Right lobe of liver (tissue), 4 donors: Measurements from ENCODE around the gene C16orf82.

Experiments
- CTCF ChIP-seq, 4 donors: fragments of 200-600 bp in 3 of 4; fragments of 450-650 bp in 1 of 4; IDR thresholded peaks; one replicate each; pipeline versions ENCODE4 v1.5.1 to v1.8.0; 2016 to 2022; ENCODE audit warnings: antibody characterized with exemption in 4 of 4, mild to moderate bottlenecking in 2 of 4
- POLR2A ChIP-seq: fragments of 450-650 bp; IDR thresholded peaks from one replicate; pipeline ENCODE4 v1.6.1; 2017; ENCODE audit warnings: antibody characterized with exemption, mild to moderate bottlenecking
- donor health status: DM: no; HTN: no; CAD: no.
- donor health status: DM: no; HTN: no; CAD: no.
- donor health status: DM: no; HTN: yes; CAD: no.

- TF ChIP-seq POLR2A (no peak), CTCF (IDR thresholded peaks at IDR 0.05) (peak in 3 of 4 donors; percentile 16 to 22 (median 18))
Observed at GRCh38 chr16:27080895-27081294, 14.2 kb downstream of the C16orf82 start.
